ENCODE data around the gene KIF22.

DNA sequence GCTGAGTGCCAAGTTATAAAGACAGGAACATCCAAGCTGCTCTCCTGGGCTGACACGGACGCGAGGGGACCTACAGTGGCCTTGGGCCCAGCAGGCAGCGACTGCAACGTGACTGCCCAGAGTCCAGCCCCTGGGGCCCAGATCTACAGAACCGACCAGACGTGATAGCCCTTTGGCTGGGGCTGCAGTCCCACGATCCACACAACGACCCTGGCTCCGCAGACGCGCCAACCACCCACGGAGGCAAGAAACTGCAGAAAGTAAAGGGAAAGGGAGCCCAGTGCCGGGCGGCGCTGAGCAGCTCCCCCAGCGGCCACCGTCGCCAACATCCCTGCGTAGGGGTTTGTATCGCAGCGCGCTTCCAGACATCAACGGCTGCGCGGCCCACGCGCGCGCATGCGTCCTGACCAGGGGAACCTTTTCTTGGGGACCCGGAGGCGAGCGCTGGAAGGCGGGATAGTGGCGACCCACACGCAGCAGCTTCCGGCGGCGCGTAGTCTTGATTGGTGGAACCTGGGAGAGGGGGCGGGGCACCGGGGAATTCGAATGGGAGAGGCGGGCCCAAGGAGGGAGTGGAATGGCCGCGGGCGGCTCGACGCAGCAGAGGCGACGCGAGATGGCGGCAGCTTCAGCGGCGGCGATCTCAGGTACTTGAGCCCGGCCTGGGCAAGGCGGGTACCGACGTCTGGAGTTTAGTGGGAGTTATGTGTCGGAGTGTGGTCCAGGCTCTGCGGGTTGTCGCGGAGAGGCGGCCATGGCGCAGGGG, at the start of gene KIF22:
- TF ChIP-seq EZH2 (IDR thresholded peaks at IDR 0.05; ENCODE audit: borderline replicate concordance, low read length) = no peak
- TF ChIP-seq, protein P1, sequence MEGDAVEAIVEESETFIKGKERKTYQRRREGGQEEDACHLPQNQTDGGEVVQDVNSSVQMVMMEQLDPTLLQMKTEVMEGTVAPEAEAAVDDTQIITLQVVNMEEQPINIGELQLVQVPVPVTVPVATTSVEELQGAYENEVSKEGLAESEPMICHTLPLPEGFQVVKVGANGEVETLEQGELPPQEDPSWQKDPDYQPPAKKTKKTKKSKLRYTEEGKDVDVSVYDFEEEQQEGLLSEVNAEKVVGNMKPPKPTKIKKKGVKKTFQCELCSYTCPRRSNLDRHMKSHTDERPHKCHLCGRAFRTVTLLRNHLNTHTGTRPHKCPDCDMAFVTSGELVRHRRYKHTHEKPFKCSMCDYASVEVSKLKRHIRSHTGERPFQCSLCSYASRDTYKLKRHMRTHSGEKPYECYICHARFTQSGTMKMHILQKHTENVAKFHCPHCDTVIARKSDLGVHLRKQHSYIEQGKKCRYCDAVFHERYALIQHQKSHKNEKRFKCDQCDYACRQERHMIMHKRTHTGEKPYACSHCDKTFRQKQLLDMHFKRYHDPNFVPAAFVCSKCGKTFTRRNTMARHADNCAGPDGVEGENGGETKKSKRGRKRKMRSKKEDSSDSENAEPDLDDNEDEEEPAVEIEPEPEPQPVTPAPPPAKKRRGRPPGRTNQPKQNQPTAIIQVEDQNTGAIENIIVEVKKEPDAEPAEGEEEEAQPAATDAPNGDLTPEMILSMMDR (conservative IDR thresholded peaks at IDR 0.05 in 1 of 2, IDR thresholded peaks at IDR 0.05 in 1 of 2; ENCODE audit: extremely low read depth in 1 of 2, insufficient read depth in 1 of 2, low read depth in 1 of 2, low read length in 2 of 2) = peak; percentile 53 to 75

Data from mammary epithelial cell (primary cell).